ENCODE results near the gene ACSL1.

- TF ChIP-seq LEF1 (IDR thresholded peaks at IDR 0.05; ENCODE audit: borderline replicate concordance) (no peak), TARDBP (IDR thresholded peaks at IDR 0.05) (no peak), FOXM1 (IDR thresholded peaks at IDR 0.05; ENCODE audit: borderline replicate concordance) (no peak), SP1 (IDR thresholded peaks at IDR 0.05) (no peak), ZNF384 (IDR thresholded peaks at IDR 0.05) (no peak), FOXA1 (IDR thresholded peaks at IDR 0.05) (no peak), CTBP1 (IDR thresholded peaks at IDR 0.05; ENCODE audit: borderline replicate concordance) (no peak), PKNOX1 (IDR thresholded peaks at IDR 0.05) (no peak), ELF4 (IDR thresholded peaks at IDR 0.05) (no peak), NFRKB (IDR thresholded peaks at IDR 0.05) (no peak), SUZ12 (IDR thresholded peaks at IDR 0.05) (no peak)
Measured at GRCh38 chr4:184728858-184729257, 96.9 kb downstream of the ACSL1 start.

All from HEK293T (cell line).